ACHN (cell line): ENCODE measurements around the gene NUMBL.
A peak's percentile ranks its signal among the peaks of the same experiment; 100 is the strongest.

ENCODE experiments used
- DNase-seq: peaks from one replicate; pipeline ENCODE4 v3.0.0-alpha.2; 2015
- in situ Hi-C: cut with HindIII; loops from 2 replicates; pipeline ENCODE4 v1.10.0; 2017; ENCODE audit warnings: low sequenced_read_pairs, low pct_ligation_motif_present, low pct_unique_long_range_greater_than_20kb

NUMBL gene

GRCh38 chr19:40693150-40693788 lies 2.8 kb upstream of the NUMBL start:
- in situ Hi-C loops = no loop called here
- no peak for DNase-seq

GRCh38 chr19:40692212-40692551 lies 1.7 kb upstream of the NUMBL start:
- DNase-seq = no peak
- in situ Hi-C loops = no loop called here

GRCh38 chr19:40691421-40692211 lies 1.2 kb upstream of the NUMBL start:
- DNase-seq = no peak
- in situ Hi-C loops = no loop called here

GRCh38 chr19:40690693-40691420 lies 406 bp upstream of the NUMBL start:
- in situ Hi-C loops = no loop called here
- peak; percentile 83 for DNase-seq

GRCh38 chr19:40689339-40690049 lies 957 bp downstream of the NUMBL start:
- in situ Hi-C loops = no loop called here
- DNase-seq = no peak

- in situ Hi-C loops = no loop called here
Measured at GRCh38 chr19:40688987-40689338, 1.5 kb downstream of the NUMBL start.

GRCh38 chr19:40688309-40688708 lies 2.1 kb downstream of the NUMBL start:
- in situ Hi-C loops = no loop called here
- no peak for DNase-seq

More at GRCh38 chr19:40688987-40689338, 1.5 kb downstream of the NUMBL start:
- DNase-seq = no peak

GRCh38 chr19:40687525-40688016 lies 2.9 kb downstream of the NUMBL start:
- in situ Hi-C loops = no loop called here
- DNase-seq = no peak

GRCh38 chr19:40686882-40687524 lies 3.4 kb downstream of the NUMBL start:
- in situ Hi-C loops = no loop called here
- no peak for DNase-seq

- in situ Hi-C loops = no loop called here
- no peak for DNase-seq
Measured at GRCh38 chr19:40685563-40685962, 4.9 kb downstream of the NUMBL start.

GRCh38 chr19:40685016-40685526 lies 5.4 kb downstream of the NUMBL start:
- DNase-seq = no peak
- in situ Hi-C loops = no loop called here

GRCh38 chr19:40684280-40684679 lies 6.2 kb downstream of the NUMBL start:
- DNase-seq = no peak

GRCh38 chr19:40683437-40683836 lies 7.0 kb downstream of the NUMBL start:
- in situ Hi-C loops = no loop called here

More at GRCh38 chr19:40684280-40684679, 6.2 kb downstream of the NUMBL start:
- in situ Hi-C loops = no loop called here

GRCh38 chr19:40682431-40682964 lies 8.0 kb downstream of the NUMBL start:
- no peak for DNase-seq
- in situ Hi-C loops = no loop called here

More at GRCh38 chr19:40683437-40683836, 7.0 kb downstream of the NUMBL start:
- no peak for DNase-seq

GRCh38 chr19:40681039-40681438 lies 9.4 kb downstream of the NUMBL start:
- in situ Hi-C loops = no loop called here
- DNase-seq = no peak

GRCh38 chr19:40677156-40677555 lies 13.3 kb downstream of the NUMBL start:
- no peak for DNase-seq
- in situ Hi-C loops = no loop called here

GRCh38 chr19:40674291-40674690 lies 16.2 kb downstream of the NUMBL start:
- in situ Hi-C loops = no loop called here
- DNase-seq = no peak

- no peak for DNase-seq
- in situ Hi-C loops = no loop called here
Measured at GRCh38 chr19:40673397-40673796, 17.1 kb downstream of the NUMBL start.
